HG03039 (cell line): Measurements from ENCODE around the gene MAP2K5.

Experiments
- ATAC-seq: cut with Tn5 transposase; IDR thresholded peaks from one replicate; pipeline ENCODE4 v1.9.1; 2021; ENCODE audit warnings: mild to moderate bottlenecking, moderate library complexity; ENCODE audit not compliant: unreplicated experiment

Gene MAP2K5

GRCh38 chr15:67746022-67746421, 203.5 kb downstream of the MAP2K5 start:
- ATAC-seq, result no peak

- no peak for ATAC-seq
Measured at GRCh38 chr15:67746450-67746849, 203.9 kb downstream of the MAP2K5 start.

- no peak for ATAC-seq
Measured at GRCh38 chr15:67747921-67748320, 205.4 kb downstream of the MAP2K5 start.

- no peak for ATAC-seq
Measured at GRCh38 chr15:67750371-67750770, 207.9 kb downstream of the MAP2K5 start.

GRCh38 chr15:67753891-67754290, 211.4 kb downstream of the MAP2K5 start:
- ATAC-seq, result no peak

- no peak for ATAC-seq
Measured at GRCh38 chr15:67755264-67755663, 212.8 kb downstream of the MAP2K5 start.

- no peak for ATAC-seq
Measured at GRCh38 chr15:67755936-67756335, 213.4 kb downstream of the MAP2K5 start.

GRCh38 chr15:67758619-67759300, 216.3 kb downstream of the MAP2K5 start:
- ATAC-seq, result no peak

- ATAC-seq, result no peak
Measured at GRCh38 chr15:67760901-67761300, 218.4 kb downstream of the MAP2K5 start.

- no peak for ATAC-seq
Measured at GRCh38 chr15:67761343-67761742, 218.8 kb downstream of the MAP2K5 start.

- peak; percentile 64 for ATAC-seq
Measured at GRCh38 chr15:67762610-67763368, 220.3 kb downstream of the MAP2K5 start.

- ATAC-seq, result no peak
Measured at GRCh38 chr15:67765701-67766100, 223.2 kb downstream of the MAP2K5 start.

GRCh38 chr15:67766968-67767367, 224.5 kb downstream of the MAP2K5 start:
- no peak for ATAC-seq

GRCh38 chr15:67768313-67768977, 225.9 kb downstream of the MAP2K5 start:
- no peak for ATAC-seq

GRCh38 chr15:67769497-67770357, 227.2 kb downstream of the MAP2K5 start:
- ATAC-seq, result no peak

GRCh38 chr15:67770358-67770628, 227.8 kb downstream of the MAP2K5 start:
- ATAC-seq, result no peak

GRCh38 chr15:67771189-67771800, 228.8 kb downstream of the MAP2K5 start:
- no peak for ATAC-seq

GRCh38 chr15:67774626-67775025, 232.1 kb downstream of the MAP2K5 start:
- ATAC-seq, result no peak

GRCh38 chr15:67775250-67775649, 232.7 kb downstream of the MAP2K5 start:
- no peak for ATAC-seq

GRCh38 chr15:67775998-67776397, 233.5 kb downstream of the MAP2K5 start:
- no peak for ATAC-seq

GRCh38 chr15:67776600-67776999, 234.1 kb downstream of the MAP2K5 start:
- no peak for ATAC-seq
